Neutrophil (primary cell): ENCODE measurements around the gene TMSB15C.

Experiments used
- H3K27ac ChIP-seq: fragments of 200-600 bp; sonication (generic); 2 replicates; pipeline ENCODE4 v1.5.1; 2016; ENCODE audit warnings: mild to moderate bottlenecking, moderate library complexity
- H3K27me3 ChIP-seq: fragments of 200-600 bp; sonication (generic); 2 replicates; pipeline ENCODE4 v1.6.0; 2016; ENCODE audit warnings: mild to moderate bottlenecking
- H3K36me3 ChIP-seq: fragments of 200-600 bp; sonication (generic); 2 replicates; pipeline ENCODE4 v1.5.1; 2017
- H3K4me1 ChIP-seq, 2 experiments: fragments of 200-600 bp in 1 of 2; sonication (generic) in 1 of 2; 1 replicate in 1 of 2; 2 replicates in 1 of 2; pipeline versions ENCODE4 v1.5.1 to v1.6.1; 2013 to 2016; ENCODE audit warnings: low read depth in 1 of 2, low read length in 1 of 2, mild to moderate bottlenecking in 1 of 2, moderate library complexity in 1 of 2; ENCODE audit not compliant: control insufficient read depth in 1 of 2, insufficient read depth in 1 of 2
- H3K4me3 ChIP-seq, 2 experiments: fragments of 200-600 bp in 1 of 2; sonication (generic) in 1 of 2; 1 replicate in 1 of 2; 2 replicates in 1 of 2; pipeline ENCODE4 v1.5.1; 2013 to 2016; ENCODE audit warnings: low read depth in 1 of 2, low read length in 1 of 2, mild to moderate bottlenecking in 1 of 2, moderate library complexity in 1 of 2
- H3K9me3 ChIP-seq: fragments of 200-600 bp; sonication (generic); 2 replicates; pipeline ENCODE4 v1.5.1; 2016
- TF ChIP-seq, protein P1 (sequence below): fragments of 200-600 bp; sonication (generic); IDR thresholded peaks from 2 replicates; pipeline ENCODE4 v1.5.1; 2016; ENCODE audit warnings: antibody characterized with exemption

Gene TMSB15C

DNA sequence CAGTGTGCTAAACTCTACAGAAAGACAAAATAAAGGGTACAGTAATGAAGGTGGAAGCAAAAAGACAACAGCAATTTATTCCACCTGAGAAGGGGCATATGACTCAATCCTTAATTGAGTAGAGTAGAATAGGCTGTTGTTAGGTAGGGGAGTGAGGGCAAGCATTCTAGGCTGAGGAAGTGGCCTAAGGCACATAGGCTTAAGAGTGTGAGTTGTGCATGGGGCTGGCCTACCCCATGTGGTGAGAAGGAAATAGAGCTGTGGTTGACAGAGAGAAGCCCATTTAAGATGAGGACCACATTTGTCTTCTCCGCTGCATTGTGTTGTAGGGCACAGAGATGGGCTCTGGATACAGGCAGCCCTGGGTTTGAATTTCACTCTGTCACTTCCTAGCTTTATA lies 32.9 kb upstream of the TMSB15C start:
- TF ChIP-seq, protein P1, sequence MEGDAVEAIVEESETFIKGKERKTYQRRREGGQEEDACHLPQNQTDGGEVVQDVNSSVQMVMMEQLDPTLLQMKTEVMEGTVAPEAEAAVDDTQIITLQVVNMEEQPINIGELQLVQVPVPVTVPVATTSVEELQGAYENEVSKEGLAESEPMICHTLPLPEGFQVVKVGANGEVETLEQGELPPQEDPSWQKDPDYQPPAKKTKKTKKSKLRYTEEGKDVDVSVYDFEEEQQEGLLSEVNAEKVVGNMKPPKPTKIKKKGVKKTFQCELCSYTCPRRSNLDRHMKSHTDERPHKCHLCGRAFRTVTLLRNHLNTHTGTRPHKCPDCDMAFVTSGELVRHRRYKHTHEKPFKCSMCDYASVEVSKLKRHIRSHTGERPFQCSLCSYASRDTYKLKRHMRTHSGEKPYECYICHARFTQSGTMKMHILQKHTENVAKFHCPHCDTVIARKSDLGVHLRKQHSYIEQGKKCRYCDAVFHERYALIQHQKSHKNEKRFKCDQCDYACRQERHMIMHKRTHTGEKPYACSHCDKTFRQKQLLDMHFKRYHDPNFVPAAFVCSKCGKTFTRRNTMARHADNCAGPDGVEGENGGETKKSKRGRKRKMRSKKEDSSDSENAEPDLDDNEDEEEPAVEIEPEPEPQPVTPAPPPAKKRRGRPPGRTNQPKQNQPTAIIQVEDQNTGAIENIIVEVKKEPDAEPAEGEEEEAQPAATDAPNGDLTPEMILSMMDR, result no peak
- H3K36me3 ChIP-seq, result no peaks in the 10 kb centered on the region
- peaks cover 4 to 10% of the 10 kb centered on the region in 2 experiments for H3K4me1 ChIP-seq
- peaks cover 51% of the 10 kb centered on the region for H3K27me3 ChIP-seq
- no peak overlapping the region for H3K4me3 ChIP-seq
- H3K27ac ChIP-seq, result no peak overlapping the region
- H3K9me3 ChIP-seq, result no peaks in the 10 kb centered on the region

DNA sequence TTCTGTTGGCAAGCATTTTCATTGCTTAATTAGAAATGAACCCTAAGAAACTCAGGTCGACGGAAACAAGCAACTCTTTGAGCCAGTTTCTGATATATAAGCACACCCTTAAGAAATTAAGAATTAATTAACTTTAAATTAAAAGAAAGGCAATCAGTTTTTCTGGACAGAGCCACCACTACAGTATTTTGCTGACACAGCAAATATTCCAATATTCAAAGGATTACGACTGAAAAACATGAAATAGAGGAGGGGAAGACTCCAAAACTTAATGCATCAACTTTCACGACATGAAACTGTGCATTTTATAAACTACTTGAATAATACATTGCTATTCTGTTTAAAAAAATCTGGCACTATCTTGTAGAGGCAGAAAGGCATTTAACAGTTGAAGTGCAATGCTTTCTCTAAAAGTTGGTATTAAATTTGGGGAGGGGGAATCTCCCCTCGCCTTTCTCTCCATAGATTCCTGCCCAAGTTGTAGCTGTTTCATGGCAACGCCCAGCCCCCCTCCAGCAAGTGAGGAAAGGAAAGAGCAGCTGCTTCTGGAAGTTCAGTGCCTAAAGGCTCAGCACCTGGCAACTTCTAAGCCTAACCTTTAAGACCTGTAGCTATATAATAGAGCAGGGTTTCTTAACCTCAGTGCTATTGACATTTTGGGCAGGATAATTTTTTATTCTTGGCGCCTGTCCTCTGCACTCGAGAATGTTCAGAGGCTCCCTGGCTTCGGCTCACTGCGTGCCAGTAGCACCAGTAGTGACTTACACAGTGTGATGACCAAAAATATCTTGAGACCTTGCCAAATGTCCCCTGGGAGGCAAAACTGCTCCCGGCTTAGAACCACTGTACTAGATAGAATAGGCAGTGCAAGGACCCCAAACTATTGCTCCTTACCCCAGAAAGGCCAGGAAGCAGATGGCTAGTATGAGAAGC lies 29.6 kb upstream of the TMSB15C start:
- TF ChIP-seq, protein P1, result no peak
- H3K27me3 ChIP-seq, result peaks cover 17% of the 10 kb centered on the region
- no peak overlapping the region for H3K4me3 ChIP-seq
- no peaks in the 10 kb centered on the region for H3K36me3 ChIP-seq
- H3K9me3 ChIP-seq, result no peaks in the 10 kb centered on the region
- no peak overlapping the region for H3K27ac ChIP-seq
- H3K4me1 ChIP-seq, result no peaks in the 10 kb centered on the region

DNA sequence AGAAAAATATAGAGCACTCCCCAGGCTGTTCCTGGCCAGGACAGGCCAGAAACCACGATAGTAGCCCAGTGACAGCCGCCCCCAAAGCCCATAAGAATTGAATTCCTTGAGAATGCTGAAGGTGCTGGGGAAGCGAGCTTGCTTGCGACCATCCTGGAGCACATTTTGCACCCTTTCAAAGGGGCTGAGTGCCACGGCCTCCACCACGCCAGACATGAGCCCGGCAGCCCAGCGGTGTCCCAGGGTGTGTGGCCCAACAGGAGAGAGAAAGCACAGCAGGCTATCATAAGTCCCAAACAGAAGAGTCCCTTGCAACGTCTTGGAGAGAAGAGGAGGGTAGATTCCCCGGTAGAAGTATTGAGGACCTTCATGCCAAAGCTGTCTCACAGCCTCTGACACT lies 28.6 kb upstream of the TMSB15C start:
- Histone ChIP-seq H3K4me3 (no peak overlapping the region), H3K27me3 (peaks cover 8% of the 10 kb centered on the region), H3K36me3 (no peaks in the 10 kb centered on the region), H3K27ac (no peak overlapping the region), H3K9me3 (no peaks in the 10 kb centered on the region), H3K4me1 (no peaks in the 10 kb centered on the region)
- TF ChIP-seq, protein P1, result no peak

DNA sequence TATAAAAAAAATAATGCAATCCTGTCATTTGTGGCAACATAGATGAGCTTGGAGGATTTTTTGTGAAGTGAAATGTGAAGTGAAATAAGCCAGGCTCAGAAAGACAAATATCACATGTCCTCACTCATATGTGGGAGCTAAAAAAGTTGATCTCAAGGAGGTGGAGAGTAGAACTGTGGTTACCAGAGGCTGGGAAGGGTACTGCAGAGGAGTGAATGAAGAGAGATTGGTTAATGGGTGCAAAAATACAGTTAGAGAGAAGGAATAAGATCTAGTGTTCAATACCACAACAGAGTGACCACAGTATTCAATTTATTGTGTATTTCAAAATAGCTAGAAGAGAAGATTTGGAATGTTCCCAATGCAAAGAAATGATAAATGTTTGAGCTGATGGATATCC lies 22.9 kb upstream of the TMSB15C start:
- H3K27ac ChIP-seq, result no peak overlapping the region
- no peaks in the 10 kb centered on the region for H3K27me3 ChIP-seq
- no peak overlapping the region for H3K4me3 ChIP-seq
- no peaks in the 10 kb centered on the region for H3K36me3 ChIP-seq
- H3K9me3 ChIP-seq, result no peaks in the 10 kb centered on the region
- H3K4me1 ChIP-seq, result no peaks in the 10 kb centered on the region
- TF ChIP-seq, protein P1, result no peak

DNA sequence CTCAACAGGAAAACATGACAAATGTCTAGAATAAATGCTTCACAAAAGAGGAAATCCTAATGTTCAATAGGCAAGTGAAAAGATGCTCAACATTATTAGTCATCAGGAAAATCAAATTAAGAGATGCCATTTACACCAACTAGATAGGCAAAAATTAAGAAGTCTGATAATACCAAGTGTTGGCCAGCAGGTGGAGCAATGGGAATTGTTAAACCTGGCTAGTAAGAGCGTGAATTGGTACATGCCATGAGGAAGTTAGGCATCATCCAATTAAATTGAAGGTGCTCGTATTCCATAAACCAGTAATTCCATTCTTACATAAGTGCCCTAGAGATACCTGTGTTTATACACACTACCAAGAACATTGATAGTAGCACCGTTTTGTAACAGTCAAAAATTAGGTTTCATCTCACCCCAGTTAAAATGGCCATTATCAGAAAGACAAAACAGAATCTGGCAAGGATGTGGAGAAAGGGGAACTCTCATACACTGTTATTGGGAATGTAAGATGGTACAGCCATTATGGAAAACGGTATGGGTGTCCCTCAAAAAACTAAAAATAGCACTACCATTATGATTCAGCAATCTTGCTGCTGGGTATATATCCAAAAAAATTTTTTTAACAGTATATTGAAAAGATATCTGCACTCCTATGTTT lies 22.2 kb upstream of the TMSB15C start:
- Histone ChIP-seq H3K4me3 (no peak overlapping the region), H3K27ac (no peak overlapping the region), H3K27me3 (no peaks in the 10 kb centered on the region), H3K36me3 (no peaks in the 10 kb centered on the region), H3K9me3 (no peaks in the 10 kb centered on the region), H3K4me1 (no peaks in the 10 kb centered on the region)
- TF ChIP-seq, protein P1, result peak; percentile 19
